Osteoblast (primary cell): Measurements from ENCODE around the gene ARHGAP40. TPM values are rescaled to one million over a fixed set of nuclear protein-coding genes. Genes with fewer than 3 reads are reported as not detected.

ENCODE experiments used
- DNase-seq: peaks from one replicate; pipeline ENCODE4 v3.0.0; 2011; ENCODE audit warnings: low spot score, mixed read lengths; ENCODE audit not compliant: insufficient read length; ENCODE audit errors: missing footprints
- H2AFZ ChIP-seq: 2 replicates; pipeline ENCODE4 v1.6.0; 2011; ENCODE audit warnings: mild to moderate bottlenecking, low read length
- H3K27ac ChIP-seq: 2 replicates; pipeline ENCODE4 v1.5.1; 2011; ENCODE audit warnings: mild to moderate bottlenecking, low read depth, low read length, moderate library complexity
- H3K27me3 ChIP-seq: 2 replicates; pipeline ENCODE4 v1.6.0; 2012; ENCODE audit warnings: mild to moderate bottlenecking, control low read depth, inconsistent platforms, low read length, moderate library complexity; ENCODE audit not compliant: insufficient read depth
- H3K36me3 ChIP-seq: 2 replicates; pipeline ENCODE4 v1.5.1; 2011; ENCODE audit warnings: mild to moderate bottlenecking, low read length, control low read depth, moderate library complexity; ENCODE audit not compliant: insufficient read depth
- H3K4me1 ChIP-seq: 2 replicates; pipeline ENCODE4 v1.5.1; 2011; ENCODE audit warnings: mild to moderate bottlenecking, low read length, control low read depth, moderate library complexity; ENCODE audit not compliant: insufficient read depth
- H3K4me2 ChIP-seq: 2 replicates; pipeline ENCODE4 v1.6.0; 2011; ENCODE audit warnings: mild to moderate bottlenecking, low read length; ENCODE audit not compliant: insufficient read depth
- H3K4me3 ChIP-seq: fragments of 200-600 bp; sonication (generic); 3 replicates; pipeline ENCODE4 v1.5.1; 2012; ENCODE audit warnings: mild to moderate bottlenecking, low read length, inconsistent platforms; ENCODE audit not compliant: insufficient read depth
- H3K79me2 ChIP-seq: 2 replicates; pipeline ENCODE4 v1.6.0; 2012; ENCODE audit warnings: mild to moderate bottlenecking, low read length, control low read depth, inconsistent platforms; ENCODE audit not compliant: insufficient read depth
- H3K9me3 ChIP-seq: 2 replicates; pipeline ENCODE4 v1.5.1; 2011; ENCODE audit warnings: low read depth, low read length, control low read depth
- H4K20me1 ChIP-seq: 2 replicates; pipeline ENCODE4 v1.6.0; 2012; ENCODE audit warnings: mild to moderate bottlenecking, low read length, control low read depth; ENCODE audit not compliant: insufficient read depth
- total RNA-seq: library from RNA; depleted of rRNA; stranded (reverse); fragments of >200 nt; gene quantifications from 2 replicates; pipeline ENCODE4 v1.2.3, GENCODE V29; 2012
- TF ChIP-seq, protein P1 (sequence below): IDR thresholded peaks from 2 replicates; pipeline ENCODE4 v1.5.1; 2011; ENCODE audit warnings: mild to moderate bottlenecking, low read depth, low read length, moderate library complexity; ENCODE audit errors: extremely low read depth

ARHGAP40 gene
- total RNA-seq, 1 donor: not detected

DNA sequence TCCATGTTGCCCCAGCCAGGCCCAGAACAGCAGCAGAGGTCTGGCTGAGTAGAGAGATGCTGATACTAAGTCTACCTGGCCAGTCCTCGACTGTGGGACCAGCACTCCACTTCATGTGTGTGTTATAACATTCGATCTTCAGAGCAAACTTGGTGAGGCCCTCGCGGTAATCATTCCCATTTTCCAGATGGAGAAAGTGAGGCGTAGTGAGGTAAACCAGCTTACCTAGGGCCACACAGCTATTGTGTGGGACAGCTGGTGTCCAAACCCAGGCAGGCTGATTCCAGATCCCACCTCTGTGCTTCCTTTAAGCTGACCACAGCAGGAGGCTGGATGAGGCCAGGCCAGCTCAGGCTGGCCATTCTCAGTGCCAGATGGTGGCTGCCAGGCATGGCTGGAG is 75.0 kb downstream of the ARHGAP40 start:
- H3K9me3 ChIP-seq: no peaks in the 10 kb centered on the region
- no peak overlapping the region for H2AFZ ChIP-seq
- TF ChIP-seq, protein P1, sequence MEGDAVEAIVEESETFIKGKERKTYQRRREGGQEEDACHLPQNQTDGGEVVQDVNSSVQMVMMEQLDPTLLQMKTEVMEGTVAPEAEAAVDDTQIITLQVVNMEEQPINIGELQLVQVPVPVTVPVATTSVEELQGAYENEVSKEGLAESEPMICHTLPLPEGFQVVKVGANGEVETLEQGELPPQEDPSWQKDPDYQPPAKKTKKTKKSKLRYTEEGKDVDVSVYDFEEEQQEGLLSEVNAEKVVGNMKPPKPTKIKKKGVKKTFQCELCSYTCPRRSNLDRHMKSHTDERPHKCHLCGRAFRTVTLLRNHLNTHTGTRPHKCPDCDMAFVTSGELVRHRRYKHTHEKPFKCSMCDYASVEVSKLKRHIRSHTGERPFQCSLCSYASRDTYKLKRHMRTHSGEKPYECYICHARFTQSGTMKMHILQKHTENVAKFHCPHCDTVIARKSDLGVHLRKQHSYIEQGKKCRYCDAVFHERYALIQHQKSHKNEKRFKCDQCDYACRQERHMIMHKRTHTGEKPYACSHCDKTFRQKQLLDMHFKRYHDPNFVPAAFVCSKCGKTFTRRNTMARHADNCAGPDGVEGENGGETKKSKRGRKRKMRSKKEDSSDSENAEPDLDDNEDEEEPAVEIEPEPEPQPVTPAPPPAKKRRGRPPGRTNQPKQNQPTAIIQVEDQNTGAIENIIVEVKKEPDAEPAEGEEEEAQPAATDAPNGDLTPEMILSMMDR: no peak
- no peak overlapping the region for H3K4me2 ChIP-seq
- H3K27me3 ChIP-seq: peaks cover 14% of the 10 kb centered on the region
- no peaks in the 10 kb centered on the region for H4K20me1 ChIP-seq
- no peak overlapping the region for H3K4me3 ChIP-seq
- no peaks in the 10 kb centered on the region for H3K36me3 ChIP-seq
- no peaks in the 10 kb centered on the region for H3K79me2 ChIP-seq
- DNase-seq: no peak
- H3K4me1 ChIP-seq: peaks cover 8% of the 10 kb centered on the region
- no peak overlapping the region for H3K27ac ChIP-seq

DNA sequence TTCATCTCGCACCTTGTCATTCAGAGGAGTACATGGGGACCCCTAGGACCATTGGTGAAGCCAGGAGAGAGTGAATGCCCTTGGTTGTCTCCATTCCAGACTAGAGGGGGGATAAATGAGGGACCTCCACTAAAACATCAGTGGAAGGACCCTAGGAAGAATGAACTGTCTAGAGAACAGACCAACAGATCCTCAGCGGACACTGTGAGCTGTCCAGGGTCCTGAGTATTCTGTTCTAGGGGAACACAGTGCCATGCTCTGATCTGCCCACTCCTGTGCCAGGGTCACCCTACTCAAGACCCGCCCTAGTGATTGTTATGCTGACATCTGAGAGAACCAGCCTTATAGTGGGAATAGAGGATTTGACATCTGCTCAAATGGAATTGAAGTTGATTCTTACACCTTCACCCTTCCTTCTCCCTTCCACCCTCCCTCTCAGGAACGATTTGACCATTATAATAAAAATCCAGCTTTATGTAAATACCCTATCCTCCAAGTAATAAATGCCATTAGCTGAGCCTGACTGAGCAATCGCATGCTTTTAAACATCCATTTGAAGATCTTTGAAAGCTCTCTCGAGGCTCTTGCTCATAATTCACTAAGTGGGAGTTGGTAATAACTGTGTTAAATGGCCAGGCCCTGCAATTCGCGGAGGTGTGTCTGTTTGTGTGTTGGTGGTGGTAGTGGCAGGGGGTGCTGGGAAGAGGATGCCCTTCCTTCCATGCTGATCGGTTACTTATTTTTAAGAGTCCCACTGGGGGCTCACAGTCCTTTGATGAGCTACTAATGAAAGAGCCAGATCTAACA is 79.1 kb downstream of the ARHGAP40 start:
- TF ChIP-seq, protein P1: no peak
- Histone ChIP-seq H3K36me3 (no peaks in the 10 kb centered on the region), H3K4me3 (no peak overlapping the region), H2AFZ (no peak overlapping the region), H3K27ac (no peak overlapping the region), H3K9me3 (no peaks in the 10 kb centered on the region), H3K4me1 (no peaks in the 10 kb centered on the region), H3K79me2 (no peaks in the 10 kb centered on the region), H3K4me2 (no peak overlapping the region), H3K27me3 (no peaks in the 10 kb centered on the region), H4K20me1 (no peaks in the 10 kb centered on the region)
- DNase-seq: no peak

DNA sequence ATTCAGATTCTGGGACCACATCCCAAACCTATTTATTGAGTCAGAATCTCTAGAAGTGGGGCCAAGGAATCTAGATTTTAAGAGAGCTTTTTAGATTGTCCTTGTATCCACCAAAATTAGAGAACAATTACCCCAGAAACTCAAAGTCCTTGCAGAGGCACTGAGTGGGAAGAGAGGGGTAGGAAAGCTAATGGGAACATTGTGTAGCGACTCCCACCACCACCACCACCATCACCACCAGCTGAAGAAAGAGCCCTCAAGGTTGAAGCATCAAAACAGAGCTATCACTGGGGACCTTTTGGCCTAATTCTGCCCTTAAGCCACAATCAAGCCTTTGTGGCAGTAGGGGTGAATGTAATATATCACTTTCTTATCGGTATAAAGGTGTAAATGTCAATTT is 83.7 kb downstream of the ARHGAP40 start:
- H2AFZ ChIP-seq: no peak overlapping the region
- DNase-seq: no peak
- H3K27me3 ChIP-seq: no peaks in the 10 kb centered on the region
- no peaks in the 10 kb centered on the region for H3K9me3 ChIP-seq
- H3K27ac ChIP-seq: no peak overlapping the region
- no peaks in the 10 kb centered on the region for H3K4me1 ChIP-seq
- no peaks in the 10 kb centered on the region for H4K20me1 ChIP-seq
- no peak overlapping the region for H3K4me2 ChIP-seq
- H3K4me3 ChIP-seq: no peak overlapping the region
- H3K79me2 ChIP-seq: no peaks in the 10 kb centered on the region
- no peaks in the 10 kb centered on the region for H3K36me3 ChIP-seq
- TF ChIP-seq, protein P1: no peak

DNA sequence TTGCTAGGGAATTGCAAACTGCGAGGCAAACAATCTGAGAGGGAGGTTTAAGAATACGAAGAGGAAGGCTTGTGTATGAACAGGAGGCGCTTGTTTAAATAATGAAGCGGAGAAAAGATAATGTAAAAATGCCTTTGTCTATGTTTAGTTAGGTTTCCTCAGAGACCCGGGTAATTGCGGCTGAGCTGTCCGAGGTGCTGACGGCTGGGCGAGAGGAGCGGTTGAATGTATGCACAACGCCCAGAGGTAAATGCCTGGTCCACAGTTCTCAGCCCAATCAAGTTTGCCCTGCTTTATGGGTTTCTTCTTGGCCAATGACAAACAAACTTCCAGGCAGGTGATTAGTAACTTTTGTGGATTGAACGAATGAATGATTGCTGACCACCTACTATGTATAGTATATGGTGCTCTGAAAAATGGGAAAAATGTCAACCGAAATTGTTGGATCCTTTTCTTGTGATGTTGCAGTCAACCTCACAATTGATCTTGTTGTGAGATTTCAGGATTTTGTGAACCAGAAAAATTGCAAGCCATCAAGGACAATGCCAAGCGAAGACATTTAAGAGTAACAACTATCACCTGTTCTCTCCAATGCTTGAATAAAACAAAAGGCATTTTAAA is 84.4 kb downstream of the ARHGAP40 start:
- TF ChIP-seq, protein P1: no peak
- Histone ChIP-seq H3K4me1 (no peaks in the 10 kb centered on the region), H3K4me3 (no peak overlapping the region), H2AFZ (no peak overlapping the region), H3K36me3 (no peaks in the 10 kb centered on the region), H3K27me3 (no peaks in the 10 kb centered on the region), H3K4me2 (no peak overlapping the region), H4K20me1 (no peaks in the 10 kb centered on the region), H3K9me3 (no peaks in the 10 kb centered on the region), H3K27ac (no peak overlapping the region), H3K79me2 (no peaks in the 10 kb centered on the region)
- DNase-seq: no peak
